H9 (cell line): ENCODE results near the gene LAMC3. TPM values are rescaled to one million over a fixed set of nuclear protein-coding genes. Genes with fewer than 3 reads are reported as not detected.

Experiments
- DNase-seq: peaks from one replicate; pipeline ENCODE4 v3.0.0-alpha.2; 2017
- H2AFZ ChIP-seq: one replicate; pipeline ENCODE4 v1.6.1; 2013; ENCODE audit warnings: mild to moderate bottlenecking, low read length, control low read depth, moderate library complexity
- H2AK5ac ChIP-seq: 2 replicates; pipeline ENCODE4 v1.6.1; 2013; ENCODE audit warnings: low read length, control low read depth, mixed read lengths; ENCODE audit not compliant: insufficient read length
- H2BK120ac ChIP-seq: one replicate; pipeline ENCODE4 v1.6.1; 2013; ENCODE audit warnings: low read depth, mild to moderate bottlenecking, low read length, control low read depth, inconsistent platforms; ENCODE audit not compliant: poor library complexity, severe bottlenecking
- H2BK12ac ChIP-seq: 2 replicates; pipeline ENCODE4 v1.6.1; 2013; ENCODE audit warnings: low read length, control low read depth, mixed read lengths, low read depth; ENCODE audit not compliant: insufficient read length
- H2BK15ac ChIP-seq: 2 replicates; pipeline ENCODE4 v1.6.1; 2013; ENCODE audit warnings: low read depth, low read length, control low read depth
- H2BK20ac ChIP-seq: one replicate; pipeline ENCODE4 v1.6.1; 2013; ENCODE audit warnings: low read depth, mild to moderate bottlenecking, low read length, control low read depth, inconsistent platforms; ENCODE audit not compliant: poor library complexity, severe bottlenecking
- H2BK5ac ChIP-seq: 2 replicates; pipeline ENCODE4 v1.6.1; 2013; ENCODE audit warnings: low read length, control low read depth, mixed read lengths; ENCODE audit not compliant: insufficient read length
- H3K14ac ChIP-seq: 2 replicates; pipeline ENCODE4 v1.6.1; 2013; ENCODE audit warnings: low read length, control low read depth; ENCODE audit not compliant: insufficient read depth
- H3K18ac ChIP-seq: 2 replicates; pipeline ENCODE4 v1.6.1; 2013; ENCODE audit warnings: low read depth, mild to moderate bottlenecking, mixed read lengths, low read length, control low read depth; ENCODE audit not compliant: insufficient read length
- H3K23ac ChIP-seq: 2 replicates; pipeline ENCODE4 v1.6.1; 2013; ENCODE audit warnings: low read length, control low read depth, mixed read lengths, low read depth; ENCODE audit not compliant: insufficient read length
- H3K23me2 ChIP-seq: 2 replicates; pipeline ENCODE4 v1.6.1; 2013; ENCODE audit warnings: low read depth, mild to moderate bottlenecking, mixed read lengths, low read length, control low read depth; ENCODE audit not compliant: insufficient read length, poor library complexity, severe bottlenecking
- H3K27ac ChIP-seq: 2 replicates; pipeline ENCODE4 v1.5.1; 2013; ENCODE audit warnings: low read length, control low read depth, mixed read lengths, low read depth; ENCODE audit not compliant: insufficient read length
- H3K27me3 ChIP-seq: 2 replicates; pipeline ENCODE4 v1.6.1; 2013; ENCODE audit warnings: low read length, control low read depth, inconsistent platforms; ENCODE audit not compliant: insufficient read depth
- H3K4ac ChIP-seq: 2 replicates; pipeline ENCODE4 v1.6.1; 2013; ENCODE audit warnings: low read depth, mild to moderate bottlenecking, control low read depth, inconsistent platforms, low read length, moderate library complexity
- H3K4me1 ChIP-seq: 2 replicates; pipeline ENCODE4 v1.6.1; 2013; ENCODE audit warnings: low read length, control low read depth, inconsistent platforms; ENCODE audit not compliant: insufficient read depth
- H3K4me2 ChIP-seq: 2 replicates; pipeline ENCODE4 v1.6.1; 2013; ENCODE audit warnings: low read length, control low read depth, mixed read lengths; ENCODE audit not compliant: insufficient read length, insufficient read depth
- H3K56ac ChIP-seq: 2 replicates; pipeline ENCODE4 v1.6.1; 2013; ENCODE audit warnings: low read depth, mild to moderate bottlenecking, mixed read lengths, low read length, control low read depth; ENCODE audit not compliant: insufficient read length
- H3K79me1 ChIP-seq: 2 replicates; pipeline ENCODE4 v1.6.1; 2013; ENCODE audit warnings: low read depth, mild to moderate bottlenecking, moderate library complexity, low read length, control low read depth, inconsistent platforms; ENCODE audit not compliant: insufficient read depth, poor library complexity, severe bottlenecking
- H3K79me2 ChIP-seq: 2 replicates; pipeline ENCODE4 v1.6.1; 2013; ENCODE audit warnings: low read length, control low read depth, inconsistent platforms; ENCODE audit not compliant: insufficient read depth
- H3K9ac ChIP-seq: 2 replicates; pipeline ENCODE4 v1.6.1; 2013; ENCODE audit warnings: low read length, control low read depth, mixed read lengths; ENCODE audit not compliant: insufficient read length; ENCODE audit errors: extremely low read depth
- H3K9me3 ChIP-seq: one replicate; pipeline ENCODE4 v1.6.1; 2013; ENCODE audit warnings: low read depth, low read length, inconsistent platforms; ENCODE audit not compliant: control insufficient read depth
- H3T11ph ChIP-seq: one replicate; pipeline ENCODE4 v1.6.1; 2013; ENCODE audit warnings: mild to moderate bottlenecking, low read length, control low read depth, inconsistent platforms
- H4K20me1 ChIP-seq: one replicate; pipeline ENCODE4 v1.6.1; 2013; ENCODE audit not compliant: control insufficient read depth, insufficient read length, insufficient read depth
- H4K5ac ChIP-seq: 2 replicates; pipeline ENCODE4 v1.6.1; 2013; ENCODE audit warnings: low read depth, mild to moderate bottlenecking, mixed read lengths, low read length, control low read depth; ENCODE audit not compliant: insufficient read length
- H4K8ac ChIP-seq: replicated peaks from 2 replicates; pipeline ENCODE4 v1.6.1; 2013; ENCODE audit warnings: low read length, control low read depth, mixed read lengths, low read depth; ENCODE audit not compliant: insufficient read length
- H4K91ac ChIP-seq: 2 replicates; pipeline ENCODE4 v1.6.1; 2013; ENCODE audit warnings: low read depth, mild to moderate bottlenecking, moderate library complexity, mixed read lengths, low read length, control low read depth; ENCODE audit not compliant: insufficient read length
- H3K27ac Mint-ChIP-seq, 3 experiments: 2 replicates in 2 of 3; 3 replicates in 1 of 3; pipeline ENCODE4 v1.8.0; 2020 to 2021; ENCODE audit warnings: mixed read lengths in 3 of 3, mild to moderate bottlenecking in 1 of 3, moderate library complexity in 1 of 3
- H3K27me3 Mint-ChIP-seq: 2 replicates; pipeline ENCODE4 v1.8.0; 2021; ENCODE audit warnings: low read depth, mild to moderate bottlenecking, moderate library complexity, mixed read lengths
- H3K36me3 Mint-ChIP-seq, 3 experiments: 2 replicates in 2 of 3; 3 replicates in 1 of 3; pipeline ENCODE4 v1.8.0; 2020 to 2021; ENCODE audit warnings: low read depth in 3 of 3, mixed read lengths in 3 of 3; ENCODE audit not compliant: insufficient read depth in 1 of 3
- H3K4me1 Mint-ChIP-seq, 2 experiments: 2 replicates each; pipeline ENCODE4 v1.8.0; 2020; ENCODE audit warnings: mixed read lengths in 2 of 2
- H3K4me3 Mint-ChIP-seq, 2 experiments: 2 replicates in 1 of 2; 3 replicates in 1 of 2; pipeline ENCODE4 v1.8.0; 2020 to 2021; ENCODE audit warnings: mild to moderate bottlenecking in 2 of 2, mixed read lengths in 2 of 2, moderate library complexity in 1 of 2
- H3K9me3 Mint-ChIP-seq, 2 experiments: 2 replicates in 1 of 2; 3 replicates in 1 of 2; pipeline ENCODE4 v1.8.0; 2020; ENCODE audit warnings: mild to moderate bottlenecking in 2 of 2, mixed read lengths in 2 of 2, moderate library complexity in 1 of 2
- CTCF ChIP-seq: fragments of 200-600 bp; sonication (generic); conservative IDR thresholded peaks from 3 replicates; pipeline ENCODE4 v1.8.0; 2021; ENCODE audit warnings: antibody characterized with exemption, mild to moderate bottlenecking
- WGBS: extraction: QIAGEN DNeasy Blood & Tissue Kit; methylation state at CpG from one replicate; pipeline ENCODE4 v1.1.7; 2013; ENCODE audit warnings: missing lambda C conversion rate, low lambda C conversion rate, mixed read lengths; ENCODE audit not compliant: insufficient read length; ENCODE audit errors: extremely low coverage; 5-methylcytosine and 5-hydroxymethylcytosine counted together
- total RNA-seq: library from RNA; stranded (reverse); gene quantifications from 2 replicates; pipeline ENCODE4 v1.2.1, GENCODE V29; 2021

The LAMC3 gene
- total RNA-seq, 1 experiment from 2014 or later = 21.7 TPM

- Histone ChIP-seq H3K14ac (no peak overlapping the region), H3K9ac (no peak overlapping the region), H4K91ac (no peak overlapping the region), H4K8ac (no peak overlapping the region), H3K79me2 (no peaks in the 10 kb centered on the region), H2BK5ac (no peak overlapping the region), H4K5ac (no peak overlapping the region), H3K18ac (no peak overlapping the region), H3K4ac (no peak overlapping the region), H3K4me2 (no peak overlapping the region), H3K9me3 (no peaks in the 10 kb centered on the region), H3K27ac (no peak overlapping the region), H3K23me2 (no peaks in the 10 kb centered on the region), H2AK5ac (no peak overlapping the region), H3K79me1 (no peaks in the 10 kb centered on the region), H2BK120ac (no peak overlapping the region), H3K4me1 (no peaks in the 10 kb centered on the region), H4K20me1 (no peaks in the 10 kb centered on the region), H3K56ac (no peak overlapping the region), H2BK20ac (no peak overlapping the region), H3K27me3 (no peaks in the 10 kb centered on the region), H3K23ac (no peak overlapping the region), H2BK12ac (no peak overlapping the region), H2BK15ac (no peak overlapping the region), H2AFZ (no peak overlapping the region), H3T11ph (no peak overlapping the region)
- no peak overlapping the region for H3K4me3 Mint-ChIP-seq
- WGBS = no CpG with 5 or more reads among the region's 13 CpGs
- peaks cover 17% of the 10 kb centered on the region for H3K27me3 Mint-ChIP-seq
- H3K9me3 Mint-ChIP-seq = no peaks in the 10 kb centered on the region; a peak in 1 of 5 replicates
- H3K4me1 Mint-ChIP-seq = peaks cover 0 to 20% of the 10 kb centered on the region in 2 experiments; a peak in 3 of 4 replicates
- TF ChIP-seq CTCF = no peak
- no peaks in the 10 kb centered on the region for H3K36me3 Mint-ChIP-seq
- peak; percentile 20 for DNase-seq
- H3K27ac Mint-ChIP-seq = peak overlapping the region in 1 of 3 experiments; percentile 59; a peak in 1 of 7 replicates
Observed at GRCh38 chr9:130975932-130976841, 32.8 kb upstream of the LAMC3 start.
